Activated CD4-positive, CD25-positive, alpha-beta regulatory T cell treated with anti-CD3 and anti-CD28 coated beads, Interleukin-2, amount 50 U/mL, for 24 hours (primary cell): ENCODE results near the gene ARTN.

ENCODE experiments used
- ATAC-seq, 2 donors: fragments of 150-1000 bp; cut with Tn5 transposase; one replicate each; pipeline ENCODE4 v1.10.0; 2021; ENCODE audit warnings: mild to moderate bottlenecking in 1 of 2, moderate library complexity in 1 of 2

The ARTN gene

DNA sequence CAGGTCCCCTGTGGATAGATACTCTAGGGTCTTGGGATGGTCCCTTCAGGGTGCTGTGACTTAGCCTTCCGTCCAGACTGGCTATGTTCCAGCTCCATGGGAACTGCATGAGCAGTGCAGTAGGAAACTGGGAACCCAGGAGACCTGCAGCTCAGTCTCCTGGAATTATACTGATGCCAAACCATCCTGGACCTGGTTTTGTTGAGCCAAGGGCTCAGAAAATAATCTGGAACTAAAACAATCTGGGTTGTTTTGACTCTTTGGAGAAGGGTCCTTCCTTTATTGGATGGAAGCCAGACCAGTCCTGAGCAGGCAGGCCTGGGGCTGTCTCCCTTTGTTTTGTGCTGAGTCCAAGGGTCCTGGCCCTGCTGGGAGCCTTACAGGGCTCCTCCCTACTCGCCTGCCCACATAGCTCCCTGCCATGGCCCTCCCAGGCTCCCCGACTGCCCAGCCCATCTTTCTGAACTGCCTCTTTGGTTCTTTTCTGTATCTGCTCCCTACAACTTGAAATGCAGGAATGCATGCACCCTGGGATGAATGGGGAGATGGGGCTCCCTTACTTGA, 14.4 kb downstream of the ARTN start:
- ATAC-seq: no peak

DNA sequence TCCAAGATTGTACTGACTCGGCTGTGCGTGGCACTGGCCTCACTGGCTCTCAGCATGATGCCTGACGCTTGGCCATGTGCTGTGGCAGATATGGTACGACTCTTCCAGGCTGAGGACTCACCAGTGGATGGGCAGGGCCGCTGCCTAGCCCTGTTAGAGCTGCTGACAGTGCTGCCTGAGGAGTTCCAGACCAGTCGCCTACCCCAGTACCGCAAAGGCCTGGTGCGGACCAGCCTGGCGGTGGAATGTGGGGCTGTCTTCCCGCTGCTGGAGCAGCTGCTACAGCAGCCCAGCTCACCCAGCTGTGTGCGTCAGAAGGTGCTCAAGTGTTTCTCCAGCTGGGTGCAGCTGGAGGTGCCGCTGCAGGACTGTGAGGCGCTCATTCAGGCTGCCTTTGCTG, 16.1 kb downstream of the ARTN start:
- ATAC-seq: no peak

- ATAC-seq: no peak
Observed at GRCh38 chr1:43951021-43951985, 17.7 kb downstream of the ARTN start.

DNA sequence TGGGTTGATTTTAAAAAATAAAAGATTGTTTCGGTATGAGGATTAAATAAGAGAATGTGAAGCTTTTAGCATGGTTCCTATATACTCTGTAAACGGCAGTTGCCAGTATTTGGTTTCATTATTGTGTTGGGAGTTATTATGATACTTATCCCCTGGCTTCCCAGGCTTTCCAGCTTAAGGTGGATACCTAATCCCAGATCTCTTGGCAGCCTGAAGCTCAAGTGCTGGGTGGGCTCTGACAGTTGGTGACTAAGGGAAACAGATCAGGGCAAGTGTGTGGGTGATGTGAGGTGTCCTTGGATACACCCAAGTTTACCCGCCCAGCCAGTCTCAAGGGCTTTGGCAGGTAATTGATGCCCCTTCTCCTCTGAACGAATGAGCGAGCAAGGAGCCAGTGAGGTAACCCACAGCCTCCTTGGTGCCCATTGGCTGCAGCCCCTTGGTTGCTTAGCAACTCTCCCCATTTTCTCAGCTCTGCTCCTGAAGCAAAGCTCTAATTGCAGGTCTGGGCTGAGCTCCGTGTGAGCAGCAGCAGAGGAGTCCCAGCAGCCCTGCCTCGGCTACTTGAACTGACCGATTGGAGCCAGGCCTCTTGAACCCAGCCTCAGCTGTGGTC, 19.2 kb downstream of the ARTN start:
- no peak for ATAC-seq

DNA sequence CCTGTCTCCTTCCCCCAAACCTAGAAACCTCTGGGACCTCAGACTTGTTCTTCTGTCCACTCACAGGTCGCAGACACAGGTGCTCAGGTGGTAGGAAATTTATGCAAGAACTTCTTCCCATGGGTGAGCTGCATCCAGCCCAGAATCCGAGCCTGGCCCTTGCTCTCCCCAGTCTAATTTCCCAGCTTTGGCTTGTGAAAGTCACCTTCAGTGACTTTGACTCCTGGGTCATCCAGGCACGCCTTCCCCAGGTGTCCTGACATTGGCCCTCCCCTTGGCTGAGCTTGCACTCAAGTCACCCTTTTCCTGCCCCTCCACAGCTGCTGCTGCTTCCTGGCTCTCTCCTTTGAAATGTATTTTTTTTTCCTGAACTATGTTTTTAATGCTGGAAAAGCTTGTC, 19.8 kb downstream of the ARTN start:
- no peak for ATAC-seq

GRCh38 chr1:43954036-43954435, 20.4 kb downstream of the ARTN start:
- no peak for ATAC-seq

- ATAC-seq: no peak
Observed at GRCh38 chr1:43956234-43956633, 22.6 kb downstream of the ARTN start.

- no peak for ATAC-seq
Observed at GRCh38 chr1:43957407-43958040, 23.9 kb downstream of the ARTN start.

GRCh38 chr1:43958351-43959255, 25.0 kb downstream of the ARTN start:
- ATAC-seq: no peak

GRCh38 chr1:43960798-43961197, 27.2 kb downstream of the ARTN start:
- no peak for ATAC-seq

- no peak for ATAC-seq
Observed at GRCh38 chr1:43961692-43962091, 28.1 kb downstream of the ARTN start.

DNA sequence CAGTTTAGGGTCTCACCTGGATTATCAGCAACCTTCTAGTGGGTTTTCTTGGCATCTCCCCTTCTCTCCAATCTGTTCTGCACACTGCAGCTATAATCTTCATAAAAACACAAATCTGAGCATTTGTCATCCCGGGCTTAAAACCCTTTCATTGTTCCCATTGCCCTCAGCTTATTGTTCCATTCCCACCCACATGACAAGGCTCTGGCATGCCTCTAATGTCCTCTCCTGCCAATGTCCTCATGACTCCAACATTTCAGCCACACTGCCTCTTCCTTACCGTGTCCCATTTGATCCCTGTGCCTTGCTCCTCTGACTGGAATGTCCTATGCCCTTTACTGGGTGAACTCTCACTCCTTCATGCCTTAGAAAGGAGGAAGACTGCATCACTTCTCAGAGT, 28.7 kb downstream of the ARTN start:
- ATAC-seq: no peak

DNA sequence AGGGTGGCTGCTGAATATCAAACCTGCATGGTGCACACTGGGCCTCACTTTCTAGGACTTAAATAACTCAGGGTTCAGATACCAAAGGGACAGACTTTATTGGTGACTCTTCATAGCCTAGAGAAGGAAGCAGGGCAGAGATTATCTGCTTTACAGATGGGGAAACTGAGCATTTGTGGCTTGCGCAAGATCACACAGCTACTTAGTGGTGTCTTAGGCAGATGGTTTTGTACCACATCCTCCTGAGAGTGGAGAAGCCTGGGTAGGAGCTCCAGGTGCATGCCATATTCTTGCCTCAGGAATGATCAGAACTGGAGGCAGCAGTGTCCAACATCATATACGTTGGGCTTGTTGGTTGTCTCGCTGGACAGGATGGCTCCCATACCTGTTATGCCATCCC, 29.4 kb downstream of the ARTN start:
- ATAC-seq: no peak

DNA sequence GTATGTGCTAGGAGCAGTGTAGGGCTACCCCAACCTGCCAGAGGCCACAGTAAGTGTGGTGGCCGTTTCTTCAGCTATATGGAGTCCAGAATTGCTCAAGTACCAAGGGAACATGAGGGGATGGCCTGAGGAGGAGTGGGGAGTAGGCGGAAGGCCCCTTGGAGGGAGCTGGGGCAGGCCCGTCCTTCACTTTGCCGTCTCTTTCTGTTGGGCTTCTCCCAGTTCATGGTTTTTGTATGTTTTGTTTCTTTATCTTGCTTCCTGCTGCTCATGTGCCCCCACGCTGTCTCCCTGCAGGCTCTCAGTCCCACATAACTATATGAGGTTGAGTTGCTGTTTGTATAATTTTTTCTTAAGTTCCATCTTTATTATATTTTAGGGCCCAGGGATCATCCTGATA, 30.3 kb downstream of the ARTN start:
- ATAC-seq: no peak

DNA sequence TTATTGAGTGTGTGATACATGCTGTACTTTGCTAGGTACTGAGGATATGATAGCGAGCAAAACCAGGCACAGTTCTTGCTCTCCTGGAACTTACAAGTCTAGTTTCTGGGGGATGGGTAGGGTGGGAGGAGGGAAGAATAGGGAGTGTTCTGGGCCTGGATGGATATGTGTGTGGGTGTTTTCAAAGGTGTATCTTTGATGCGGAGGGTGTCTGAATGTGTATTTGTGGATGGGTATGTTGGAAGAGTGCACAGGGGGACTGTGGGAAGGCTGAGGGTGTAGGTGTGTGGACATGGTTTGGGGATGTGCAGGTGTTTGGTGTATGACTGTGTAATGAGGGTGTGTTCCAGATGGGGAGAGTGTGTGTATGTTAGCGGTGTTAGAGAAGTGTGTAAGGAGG, 31.7 kb downstream of the ARTN start:
- no peak for ATAC-seq

DNA sequence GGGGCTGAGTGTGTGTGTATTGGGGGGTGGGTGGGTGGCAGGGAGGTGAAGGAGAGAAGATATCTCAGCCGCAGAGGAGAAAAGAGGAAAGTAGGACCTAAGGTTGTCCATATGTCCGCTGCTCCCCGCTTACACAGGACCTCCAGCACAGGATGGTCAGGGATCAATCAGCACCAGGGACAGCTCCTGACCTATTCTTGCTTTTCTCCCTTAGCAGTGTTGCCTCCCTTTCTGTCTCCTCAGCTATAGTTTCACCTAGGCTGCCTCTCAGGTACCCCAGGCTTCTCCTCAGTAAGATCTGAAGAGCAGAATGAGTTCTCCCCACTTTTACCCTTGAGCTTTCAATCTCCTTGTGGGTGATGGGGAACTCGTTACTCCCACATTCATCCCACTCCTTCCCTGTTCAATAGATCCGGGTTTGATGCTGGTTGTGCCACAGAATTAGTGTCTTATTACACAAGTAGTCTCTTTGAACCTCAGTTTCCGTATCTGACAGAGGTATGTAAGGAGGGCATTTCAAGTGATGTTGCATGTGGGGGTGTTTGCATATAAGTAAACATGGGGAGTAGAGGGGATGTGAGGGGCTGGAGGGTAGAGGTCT, 34.8 kb downstream of the ARTN start:
- ATAC-seq: no peak

GRCh38 chr1:43969416-43969745, 35.8 kb downstream of the ARTN start:
- ATAC-seq: no peak

GRCh38 chr1:43969746-43970466, 36.3 kb downstream of the ARTN start, which contains the start of gene DPH2:
TSS of gene DPH2 (plus strand) at chr1:43970010. CDS start at chr1:43970176, 166 bp downstream.
- ATAC-seq: peak; percentile 91 to 93

DNA sequence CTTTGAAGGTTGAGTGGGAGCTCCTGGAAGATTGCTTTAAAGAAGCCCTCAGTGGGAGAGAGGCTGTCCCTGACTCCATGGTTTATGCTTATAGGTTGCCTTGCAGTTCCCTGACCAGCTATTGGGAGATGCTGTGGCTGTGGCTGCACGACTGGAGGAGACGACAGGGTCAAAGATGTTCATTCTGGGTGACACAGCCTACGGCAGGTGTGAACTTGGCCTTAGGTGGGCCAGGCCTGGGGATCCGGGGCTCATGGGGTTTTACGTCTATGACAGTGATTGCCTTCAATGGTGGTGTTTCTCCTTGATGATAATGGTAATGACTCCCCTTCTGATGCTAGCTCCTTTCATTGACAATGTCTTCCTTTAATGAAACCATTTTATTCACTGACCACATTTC, 36.9 kb downstream of the ARTN start:
- no peak for ATAC-seq

- ATAC-seq: no peak
Observed at GRCh38 chr1:43970911-43971310, 37.3 kb downstream of the ARTN start.

DNA sequence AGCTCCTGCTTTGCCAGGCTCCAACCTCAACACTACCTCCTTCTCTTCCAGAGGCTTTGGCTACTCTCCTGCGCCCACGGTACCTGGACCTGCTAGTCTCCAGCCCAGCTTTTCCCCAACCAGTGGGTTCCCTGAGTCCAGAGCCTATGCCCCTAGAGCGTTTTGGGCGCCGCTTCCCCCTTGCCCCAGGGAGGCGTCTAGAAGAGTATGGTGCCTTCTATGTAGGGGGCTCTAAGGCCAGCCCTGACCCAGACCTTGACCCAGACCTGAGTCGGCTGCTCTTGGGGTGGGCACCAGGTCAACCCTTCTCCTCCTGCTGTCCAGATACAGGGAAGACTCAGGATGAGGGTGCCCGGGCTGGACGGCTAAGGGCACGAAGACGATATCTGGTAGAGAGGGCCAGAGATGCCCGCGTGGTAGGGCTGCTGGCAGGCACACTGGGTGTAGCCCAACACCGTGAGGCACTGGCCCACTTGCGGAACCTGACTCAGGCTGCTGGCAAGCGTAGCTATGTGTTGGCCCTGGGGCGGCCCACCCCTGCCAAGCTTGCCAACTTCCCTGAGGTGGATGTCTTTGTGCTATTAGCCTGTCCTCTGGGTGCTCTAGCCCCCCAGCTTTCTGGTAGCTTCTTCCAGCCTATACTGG, 37.9 kb downstream of the ARTN start:
- no peak for ATAC-seq
